H7 (cell line): Measurements from ENCODE around the gene ATAD2B. TPM values are rescaled to one million over a fixed set of nuclear protein-coding genes. Genes with fewer than 3 reads are reported as not detected.

ENCODE experiments used
- DNase-seq: peaks from one replicate; pipeline ENCODE4 v3.0.0; 2012
- H3K27me3 ChIP-seq: 2 replicates; pipeline ENCODE4 v1.6.0; 2011; ENCODE audit warnings: mild to moderate bottlenecking, low read length; ENCODE audit not compliant: control insufficient read depth, insufficient read depth
- H3K36me3 ChIP-seq: replicated peaks from 2 replicates; pipeline ENCODE4 v1.5.1; 2011; ENCODE audit warnings: low read length; ENCODE audit not compliant: control insufficient read depth, insufficient read depth
- H3K4me3 ChIP-seq: 2 replicates; pipeline ENCODE4 v1.5.1; 2011; ENCODE audit warnings: low read depth, mild to moderate bottlenecking, control low read depth, low read length, moderate library complexity; ENCODE audit not compliant: insufficient read depth
- total RNA-seq: library from RNA; depleted of rRNA; stranded (reverse); fragments of >200 nt; shearing (Covaris generic); gene quantifications from 2 replicates; pipeline ENCODE4 v1.2.3, GENCODE V29; 2014

The ATAD2B gene
- total RNA-seq, 1 experiment from 2014 or later = 9.5 TPM

GRCh38 chr2:23772684-23773083, 154.2 kb downstream of the ATAD2B start:
- DNase-seq = no peak
- Histone ChIP-seq H3K4me3 (no peak overlapping the region), H3K36me3 (peaks cover 2% of the 10 kb centered on the region; the same call in 1 of the 2 replicates), H3K27me3 (no peaks in the 10 kb centered on the region)

DNA sequence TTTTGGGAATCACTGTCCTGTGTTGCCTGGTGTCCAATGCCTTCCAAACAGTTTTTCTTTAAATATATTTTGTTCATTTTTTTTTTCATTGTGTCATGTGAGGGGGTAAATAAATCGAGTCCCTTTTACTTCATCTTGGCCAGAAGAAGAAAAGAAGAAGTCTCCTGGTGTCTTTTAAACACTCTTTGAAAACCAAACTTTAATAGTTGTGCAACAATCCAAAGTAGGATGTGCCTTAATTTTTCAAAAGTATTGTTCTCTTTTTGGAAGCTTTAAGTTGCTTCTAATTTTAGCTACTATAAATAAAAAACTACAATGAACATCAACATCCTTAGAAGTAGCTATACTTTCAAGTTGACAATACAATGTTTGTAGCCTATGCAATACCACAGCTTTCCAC, 154.9 kb downstream of the ATAD2B start:
- Histone ChIP-seq H3K36me3 (peaks cover 2% of the 10 kb centered on the region; the same call in 1 of the 2 replicates), H3K27me3 (no peaks in the 10 kb centered on the region), H3K4me3 (no peak overlapping the region)
- DNase-seq = no peak

GRCh38 chr2:23769364-23769763, 157.6 kb downstream of the ATAD2B start:
- Histone ChIP-seq H3K36me3 (peaks cover 2% of the 10 kb centered on the region; the same call in 1 of the 2 replicates), H3K27me3 (no peaks in the 10 kb centered on the region), H3K4me3 (no peak overlapping the region)
- no peak for DNase-seq

DNA sequence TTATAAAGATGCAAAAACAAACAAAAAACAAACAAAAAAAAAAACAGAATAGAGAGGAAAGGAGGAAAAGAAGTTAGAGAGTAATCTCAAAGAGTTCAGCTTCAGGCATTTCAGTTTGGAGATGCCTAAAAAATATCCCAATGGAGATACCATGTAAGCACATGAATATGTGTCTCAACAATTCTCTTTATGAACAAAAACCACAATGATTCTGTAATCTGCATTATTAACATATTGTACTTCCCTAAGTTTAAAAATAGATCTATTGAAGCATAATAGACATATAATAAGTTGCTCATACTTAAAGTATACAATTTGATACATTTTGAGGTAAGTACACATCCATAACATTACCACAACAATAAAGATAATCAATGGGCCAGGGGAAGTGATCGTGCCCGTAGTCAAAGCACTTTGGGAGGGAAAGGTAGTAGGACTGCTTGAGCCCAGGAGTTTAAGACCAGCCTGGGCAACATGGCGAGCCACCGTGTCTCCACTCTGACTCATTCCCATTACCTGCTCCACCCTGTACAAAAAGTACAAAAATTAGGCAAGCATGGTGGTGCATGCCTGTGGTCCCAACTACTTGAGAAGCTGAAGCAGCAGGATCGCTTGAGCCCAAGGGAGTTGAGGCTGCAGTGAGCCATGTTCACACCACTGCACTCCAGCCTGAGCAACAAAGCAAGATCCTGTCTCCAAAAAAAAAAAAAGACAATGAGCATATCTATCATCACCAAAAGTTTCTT, 158.9 kb downstream of the ATAD2B start:
- H3K36me3 ChIP-seq = peaks cover 2% of the 10 kb centered on the region; the same call in 1 of the 2 replicates
- DNase-seq = no peak

DNA sequence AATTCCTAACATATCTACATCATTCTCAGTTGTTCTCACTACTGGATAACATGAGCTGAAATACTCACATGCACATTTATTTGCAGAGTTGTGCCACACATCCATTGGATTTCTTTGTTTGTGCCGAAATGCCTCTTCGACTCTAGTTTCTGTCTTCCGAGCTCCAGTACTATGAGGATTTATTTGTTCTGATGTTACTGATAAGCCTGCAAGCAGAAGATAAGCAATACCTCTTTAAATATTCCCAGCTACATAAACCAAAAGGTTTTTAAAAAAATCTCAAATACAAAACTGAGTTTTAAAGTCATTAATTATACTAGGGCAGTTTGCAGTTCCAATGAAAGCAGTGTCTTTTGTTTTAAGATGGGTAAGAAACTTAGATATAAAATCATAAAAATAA, 164.8 kb downstream of the ATAD2B start:
- no peak for DNase-seq
- Histone ChIP-seq H3K36me3 (no peaks in the 10 kb centered on the region), H3K27me3 (no peaks in the 10 kb centered on the region), H3K4me3 (no peak overlapping the region)

More for the DNA sequence above, 158.9 kb downstream of the ATAD2B start:
- Histone ChIP-seq H3K4me3 (no peak overlapping the region), H3K27me3 (no peaks in the 10 kb centered on the region)

DNA sequence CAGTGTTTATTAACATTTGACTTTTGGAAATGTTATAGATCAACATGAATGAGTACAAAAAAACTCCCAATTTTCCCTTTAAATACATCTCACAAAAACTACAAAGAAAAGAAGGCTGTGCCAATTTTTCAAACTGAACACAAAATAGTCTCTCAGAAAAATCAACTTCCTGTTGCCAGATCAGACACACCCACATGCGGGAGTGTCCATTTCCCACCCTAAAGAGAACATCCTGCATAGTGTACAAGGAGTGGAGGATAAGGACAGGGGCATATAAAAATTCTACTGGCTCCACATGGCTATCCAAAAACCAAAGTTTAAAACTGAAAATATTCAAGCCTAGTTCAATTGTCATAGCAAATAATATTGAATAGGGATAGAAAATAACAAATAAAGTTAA, 165.3 kb downstream of the ATAD2B start:
- DNase-seq = no peak
- Histone ChIP-seq H3K4me3 (no peak overlapping the region), H3K36me3 (no peaks in the 10 kb centered on the region), H3K27me3 (no peaks in the 10 kb centered on the region)

GRCh38 chr2:23760736-23761135, 166.2 kb downstream of the ATAD2B start:
- no peak for DNase-seq
- no peak overlapping the region for H3K4me3 ChIP-seq

GRCh38 chr2:23757686-23758433, 169.1 kb downstream of the ATAD2B start:
- Histone ChIP-seq H3K4me3 (no peak overlapping the region), H3K36me3 (no peaks in the 10 kb centered on the region), H3K27me3 (no peaks in the 10 kb centered on the region)
- no peak for DNase-seq

More at GRCh38 chr2:23760736-23761135, 166.2 kb downstream of the ATAD2B start:
- Histone ChIP-seq H3K27me3 (no peaks in the 10 kb centered on the region), H3K36me3 (no peaks in the 10 kb centered on the region)

DNA sequence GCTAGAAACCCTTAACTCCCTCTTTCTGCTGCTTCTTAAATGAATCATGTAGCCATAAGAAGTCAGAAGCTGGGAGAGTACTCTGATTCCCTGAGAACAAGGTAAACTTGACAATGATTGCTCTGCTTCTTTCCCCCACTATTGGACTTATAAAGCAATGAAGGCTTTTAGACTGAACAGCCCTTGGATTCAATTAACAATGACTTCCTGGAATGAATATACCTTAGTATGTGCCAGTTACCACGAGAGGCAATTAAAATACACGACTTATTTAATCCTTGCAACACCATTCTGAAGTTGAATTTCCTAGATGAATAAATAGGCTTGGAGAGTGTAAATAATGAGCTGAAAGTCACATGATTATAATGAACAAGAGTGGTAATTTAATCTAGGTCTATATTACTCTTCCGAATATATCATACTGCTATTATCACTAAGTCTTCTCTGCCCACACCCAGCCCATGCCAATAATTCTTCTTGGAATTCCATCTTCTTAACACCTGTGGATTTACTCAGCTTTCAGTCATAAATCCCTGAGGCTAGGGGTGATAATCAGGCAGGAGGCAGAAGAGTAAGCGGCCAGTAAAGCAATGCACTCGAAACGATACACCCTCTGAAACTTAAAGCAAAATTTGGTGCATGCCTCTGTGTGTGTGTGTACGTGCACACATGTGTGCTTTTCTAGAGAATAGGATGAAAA, 170.2 kb downstream of the ATAD2B start:
- no peak for DNase-seq
- Histone ChIP-seq H3K36me3 (no peaks in the 10 kb centered on the region), H3K4me3 (no peak overlapping the region), H3K27me3 (no peaks in the 10 kb centered on the region)

- Histone ChIP-seq H3K36me3 (no peaks in the 10 kb centered on the region), H3K4me3 (no peak overlapping the region), H3K27me3 (no peaks in the 10 kb centered on the region)
- no peak for DNase-seq
Observed at GRCh38 chr2:23754970-23755369, 172.0 kb downstream of the ATAD2B start.

DNA sequence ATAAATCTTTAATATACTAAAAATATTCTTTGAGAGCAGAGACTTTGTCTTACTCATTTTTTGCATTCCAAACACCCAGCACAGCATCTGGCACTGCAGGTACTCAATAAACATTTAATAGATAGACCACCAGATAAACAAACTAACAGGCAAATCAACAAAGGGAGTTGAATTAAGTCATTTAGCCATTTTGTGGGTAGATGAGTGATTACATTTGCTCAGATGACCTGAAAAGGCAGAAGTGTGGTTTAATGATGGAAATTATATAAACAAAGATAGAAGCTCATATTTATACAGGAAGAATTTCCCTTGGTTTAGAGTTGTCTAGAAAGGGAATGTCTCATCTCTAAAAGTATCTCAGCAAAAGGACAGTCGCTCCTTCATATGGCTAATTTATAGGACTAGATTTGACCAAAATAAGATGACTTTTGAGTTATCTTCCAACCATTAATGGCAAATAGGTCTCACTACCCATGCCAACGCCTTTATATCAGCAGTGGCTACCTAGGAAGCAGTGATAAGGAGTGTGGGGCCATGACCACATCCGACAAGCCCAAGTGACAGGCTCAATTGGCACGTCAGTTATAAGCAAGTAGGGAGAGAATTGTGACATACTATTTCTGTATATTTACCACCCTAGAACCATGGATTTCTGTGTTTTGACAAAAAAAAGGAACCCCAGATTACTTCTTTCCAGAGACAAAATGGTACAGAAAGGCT, 173.5 kb downstream of the ATAD2B start:
- Histone ChIP-seq H3K36me3 (no peaks in the 10 kb centered on the region), H3K4me3 (no peak overlapping the region), H3K27me3 (no peaks in the 10 kb centered on the region)
- DNase-seq = no peak

DNA sequence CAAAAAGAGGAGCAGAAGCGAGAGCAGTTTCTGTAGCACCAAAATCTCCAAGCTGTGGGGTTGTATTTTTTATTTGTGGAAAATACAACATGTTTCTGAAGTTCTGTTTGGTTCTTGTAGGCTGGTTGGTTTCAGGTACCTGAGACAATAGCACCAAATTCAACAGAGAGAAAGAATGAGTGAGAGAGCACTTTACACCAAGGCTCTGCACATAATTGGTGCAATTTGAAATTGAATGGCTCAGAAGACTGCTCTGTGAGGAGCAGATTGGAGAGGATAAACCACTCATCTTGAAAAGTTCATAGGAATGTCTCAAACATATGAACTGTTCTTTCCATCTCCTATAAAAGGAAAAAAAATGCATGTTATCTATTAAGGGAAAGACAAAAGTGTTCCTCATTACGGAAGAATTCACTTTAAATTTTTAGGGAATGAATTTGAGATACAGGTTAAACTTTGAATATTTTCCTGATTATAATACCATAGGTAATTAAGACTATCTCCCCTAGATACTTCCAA, 175.1 kb downstream of the ATAD2B start:
- H3K27me3 ChIP-seq = no peaks in the 10 kb centered on the region
- no peak for DNase-seq
- H3K36me3 ChIP-seq = no peaks in the 10 kb centered on the region
- no peak overlapping the region for H3K4me3 ChIP-seq

- no peak for DNase-seq
- no peak overlapping the region for H3K4me3 ChIP-seq
- no peaks in the 10 kb centered on the region for H3K36me3 ChIP-seq
- H3K27me3 ChIP-seq = no peaks in the 10 kb centered on the region
Observed at GRCh38 chr2:23746141-23746863, 180.6 kb downstream of the ATAD2B start.
